Stomach (tissue), 4 donors: ENCODE results near the gene LRRC10.

Experiments used
- CTCF ChIP-seq, 7 experiments: fragments of 450-650 bp in 4 of 7; fragments of 200-600 bp in 3 of 7; sonication (generic) in 3 of 7; IDR thresholded peaks; one replicate each; pipeline ENCODE4 v1.5.1; 2016 to 2019; ENCODE audit warnings: antibody characterized with exemption in 7 of 7, control low read depth in 2 of 7, mild to moderate bottlenecking in 1 of 7
- EP300 ChIP-seq: sonication (generic); formaldehyde crosslinking; IDR thresholded peaks from one replicate; pipeline ENCODE4 v1.6.1; 2017; ENCODE audit warnings: antibody characterized with exemption
- POLR2A ChIP-seq, 4 donors: fragments of 450-650 bp; IDR thresholded peaks; one replicate each; pipeline ENCODE4 v1.6.1; 2016; ENCODE audit warnings: antibody characterized with exemption in 4 of 4, control low read depth in 2 of 4, mild to moderate bottlenecking in 1 of 4, moderate library complexity in 1 of 4
- POLR2AphosphoS5 ChIP-seq, 3 donors: sonication (generic); formaldehyde crosslinking; IDR thresholded peaks; one replicate each; pipeline ENCODE4 v1.6.1; 2016; ENCODE audit warnings: antibody characterized with exemption in 3 of 3

DNA sequence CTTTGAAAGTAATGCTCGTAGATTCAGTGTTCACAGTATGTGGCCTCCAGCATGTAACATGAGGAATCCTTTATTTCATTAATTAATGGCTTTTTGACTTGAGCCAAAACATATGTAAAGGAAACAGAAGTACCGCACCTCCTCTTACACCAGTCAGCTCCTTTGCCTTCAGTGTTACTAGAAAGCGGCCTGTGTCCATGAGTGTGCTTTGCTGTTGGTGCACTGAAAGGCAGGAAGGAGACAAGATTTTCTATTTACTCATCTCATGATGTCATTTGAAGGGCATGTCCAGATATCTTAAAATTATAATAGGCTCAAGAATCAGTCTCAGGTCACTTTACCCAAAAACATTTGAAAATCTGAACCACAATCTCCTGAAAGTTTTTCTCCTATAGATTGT, 35.4 kb downstream of the LRRC10 start:
- TF ChIP-seq POLR2A (IDR thresholded peaks at IDR 0.05) (no peak), CTCF (IDR thresholded peaks at IDR 0.05) (no peak), EP300 (no peak), POLR2AphosphoS5 (IDR thresholded peaks at IDR 0.05) (no peak)
